MM.1S (cell line): ENCODE results near the gene CRACDL.

ENCODE experiments used
- DNase-seq: peaks from one replicate; pipeline ENCODE4 v3.0.0-alpha.2; 2015
- H2AFZ ChIP-seq: fragments of 300-600 bp; sonication (generic); 2 replicates; pipeline ENCODE4 v1.6.0; 2016; ENCODE audit warnings: antibody characterized with exemption, low read length
- H3F3A ChIP-seq: fragments of 300-600 bp; sonication (generic); 2 replicates; pipeline ENCODE4 v1.6.1; 2016; ENCODE audit warnings: mild to moderate bottlenecking, antibody characterized with exemption, low read length, moderate library complexity, mixed read lengths; ENCODE audit not compliant: insufficient read depth
- H3K27ac ChIP-seq: fragments of 300-600 bp; sonication (generic); 2 replicates; pipeline ENCODE4 v1.5.1; 2016; ENCODE audit warnings: mild to moderate bottlenecking, low read length
- H3K27me3 ChIP-seq: fragments of 300-600 bp; sonication (generic); replicated peaks from 2 replicates; pipeline ENCODE4 v1.6.0; 2016; ENCODE audit warnings: low read length; ENCODE audit not compliant: insufficient read depth
- H3K36me3 ChIP-seq: fragments of 300-600 bp; sonication (generic); replicated peaks from 2 replicates; pipeline ENCODE4 v1.6.1; 2016; ENCODE audit warnings: mild to moderate bottlenecking, low read length, mixed read lengths; ENCODE audit not compliant: insufficient read depth
- H3K4me1 ChIP-seq: fragments of 300-600 bp; sonication (generic); 2 replicates; pipeline ENCODE4 v1.6.1; 2016; ENCODE audit warnings: low read length, mixed read lengths
- H3K4me2 ChIP-seq: fragments of 300-600 bp; sonication (generic); 2 replicates; pipeline ENCODE4 v1.6.0; 2016; ENCODE audit warnings: low read depth, low read length
- H3K4me3 ChIP-seq: fragments of 300-600 bp; sonication (generic); 2 replicates; pipeline ENCODE4 v1.5.1; 2016; ENCODE audit warnings: low read length, mixed read lengths
- H3K79me2 ChIP-seq: fragments of 300-600 bp; sonication (generic); 2 replicates; pipeline ENCODE4 v1.6.1; 2016; ENCODE audit warnings: mixed run types, low read length, mixed read lengths
- H3K9ac ChIP-seq: fragments of 300-600 bp; sonication (generic); 2 replicates; pipeline ENCODE4 v1.6.1; 2016; ENCODE audit warnings: low read length, mixed read lengths
- H3K9me2 ChIP-seq: fragments of 300-600 bp; sonication (generic); replicated peaks from 2 replicates; pipeline ENCODE4 v1.6.1; 2016; ENCODE audit warnings: mild to moderate bottlenecking, low read length, mixed read lengths; ENCODE audit not compliant: insufficient read depth
- H3K9me3 ChIP-seq: fragments of 300-600 bp; sonication (generic); replicated peaks from 2 replicates; pipeline ENCODE4 v1.6.1; 2016; ENCODE audit warnings: mild to moderate bottlenecking, low read length, mixed read lengths; ENCODE audit not compliant: insufficient read depth
- H4K20me1 ChIP-seq: fragments of 300-600 bp; sonication (generic); 2 replicates; pipeline ENCODE4 v1.6.1; 2016; ENCODE audit warnings: mild to moderate bottlenecking, low read length, moderate library complexity, mixed read lengths; ENCODE audit not compliant: insufficient read depth
- EZH2 ChIP-seq: fragments of 300-600 bp; sonication (generic); optimal IDR thresholded peaks from 2 replicates; pipeline ENCODE3; 2017; ENCODE audit warnings: low read depth, mild to moderate bottlenecking, antibody characterized with exemption, low read length, mixed read lengths
- EZH2phosphoT487 ChIP-seq: fragments of 300-600 bp; sonication (generic); IDR thresholded peaks from 2 replicates; pipeline ENCODE4 v1.6.1; 2018; ENCODE audit warnings: antibody characterized with exemption, low read length
- TF ChIP-seq, protein P1 (sequence below): fragments of 300-600 bp; sonication (generic); IDR thresholded peaks from 2 replicates; pipeline ENCODE4 v1.5.1; 2016; ENCODE audit warnings: antibody characterized with exemption, low read length, mixed read lengths

CRACDL gene

DNA sequence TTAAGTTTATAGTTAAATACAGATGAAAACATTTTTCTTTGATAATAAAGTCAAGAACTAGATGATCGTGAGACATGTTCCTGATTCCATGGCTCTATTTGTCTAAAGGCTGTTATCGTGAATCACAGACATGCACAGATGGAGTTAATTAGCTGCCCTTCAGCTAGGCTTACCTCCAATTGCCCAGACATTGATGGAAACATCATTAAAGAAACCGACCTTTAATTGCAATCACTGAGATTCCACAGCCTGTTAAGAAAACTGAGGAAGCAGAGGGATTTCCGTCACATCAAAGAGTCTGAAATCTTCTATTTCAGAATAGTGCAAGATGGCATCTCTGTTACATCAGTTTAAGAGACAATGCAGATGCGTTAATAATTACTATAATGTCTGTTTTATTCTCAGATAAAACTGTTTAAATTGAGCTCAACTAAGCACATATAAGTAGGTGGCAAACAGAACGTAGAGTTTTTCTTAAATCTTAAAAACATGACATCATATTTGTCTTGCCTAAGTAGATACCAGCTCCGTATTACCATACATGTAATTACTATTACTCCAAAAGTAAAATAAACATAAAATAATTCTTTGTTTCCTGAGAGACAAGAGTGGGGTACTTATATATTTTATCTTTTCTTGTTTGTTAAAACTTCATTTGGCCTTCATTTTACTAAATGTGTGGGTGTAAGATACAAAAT is 23.9 kb upstream of the CRACDL start:
- H4K20me1 ChIP-seq = no peaks in the 10 kb centered on the region
- H3F3A ChIP-seq = no peaks in the 10 kb centered on the region
- no peak overlapping the region for H2AFZ ChIP-seq
- H3K4me3 ChIP-seq = no peak overlapping the region
- H3K4me2 ChIP-seq = no peak overlapping the region
- H3K9ac ChIP-seq = no peak overlapping the region
- no peaks in the 10 kb centered on the region for H3K36me3 ChIP-seq
- H3K9me2 ChIP-seq = no peaks in the 10 kb centered on the region
- H3K27me3 ChIP-seq = no peaks in the 10 kb centered on the region
- no peak for DNase-seq
- no peaks in the 10 kb centered on the region for H3K9me3 ChIP-seq
- H3K4me1 ChIP-seq = no peaks in the 10 kb centered on the region
- H3K79me2 ChIP-seq = no peaks in the 10 kb centered on the region
- TF ChIP-seq, protein P1, sequence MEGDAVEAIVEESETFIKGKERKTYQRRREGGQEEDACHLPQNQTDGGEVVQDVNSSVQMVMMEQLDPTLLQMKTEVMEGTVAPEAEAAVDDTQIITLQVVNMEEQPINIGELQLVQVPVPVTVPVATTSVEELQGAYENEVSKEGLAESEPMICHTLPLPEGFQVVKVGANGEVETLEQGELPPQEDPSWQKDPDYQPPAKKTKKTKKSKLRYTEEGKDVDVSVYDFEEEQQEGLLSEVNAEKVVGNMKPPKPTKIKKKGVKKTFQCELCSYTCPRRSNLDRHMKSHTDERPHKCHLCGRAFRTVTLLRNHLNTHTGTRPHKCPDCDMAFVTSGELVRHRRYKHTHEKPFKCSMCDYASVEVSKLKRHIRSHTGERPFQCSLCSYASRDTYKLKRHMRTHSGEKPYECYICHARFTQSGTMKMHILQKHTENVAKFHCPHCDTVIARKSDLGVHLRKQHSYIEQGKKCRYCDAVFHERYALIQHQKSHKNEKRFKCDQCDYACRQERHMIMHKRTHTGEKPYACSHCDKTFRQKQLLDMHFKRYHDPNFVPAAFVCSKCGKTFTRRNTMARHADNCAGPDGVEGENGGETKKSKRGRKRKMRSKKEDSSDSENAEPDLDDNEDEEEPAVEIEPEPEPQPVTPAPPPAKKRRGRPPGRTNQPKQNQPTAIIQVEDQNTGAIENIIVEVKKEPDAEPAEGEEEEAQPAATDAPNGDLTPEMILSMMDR = no peak
- TF ChIP-seq EZH2phosphoT487 = no peak
- no peak for TF ChIP-seq EZH2
- H3K27ac ChIP-seq = no peak overlapping the region

DNA sequence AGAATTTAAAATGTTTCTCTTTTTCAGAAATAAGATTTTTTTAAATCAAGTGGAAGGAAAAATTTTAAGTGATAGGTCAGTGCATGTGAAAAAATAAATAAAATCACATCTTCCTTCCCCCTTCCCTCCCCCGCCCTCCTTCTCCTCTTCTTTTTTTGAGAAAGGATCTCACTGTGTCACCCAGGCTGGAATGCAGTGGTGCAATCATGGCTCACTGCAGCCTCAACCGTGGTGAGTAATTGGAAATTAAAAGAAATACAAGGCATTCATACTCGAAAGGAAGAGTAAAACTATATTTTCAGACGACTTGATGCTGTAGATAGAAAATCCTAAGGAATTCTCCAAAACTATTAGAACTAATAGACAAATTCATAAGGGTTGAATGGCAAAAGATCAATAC is 16.9 kb upstream of the CRACDL start:
- Histone ChIP-seq H3F3A (no peaks in the 10 kb centered on the region), H3K4me1 (no peaks in the 10 kb centered on the region), H3K4me3 (no peak overlapping the region), H4K20me1 (no peaks in the 10 kb centered on the region), H3K36me3 (no peaks in the 10 kb centered on the region), H3K9ac (no peak overlapping the region), H3K9me2 (no peaks in the 10 kb centered on the region), H2AFZ (no peak overlapping the region), H3K4me2 (no peak overlapping the region), H3K27me3 (no peaks in the 10 kb centered on the region), H3K27ac (no peak overlapping the region), H3K79me2 (no peaks in the 10 kb centered on the region), H3K9me3 (no peaks in the 10 kb centered on the region)
- TF ChIP-seq, protein P1 = no peak
- TF ChIP-seq EZH2phosphoT487 (no peak), EZH2 (no peak)
- no peak for DNase-seq

DNA sequence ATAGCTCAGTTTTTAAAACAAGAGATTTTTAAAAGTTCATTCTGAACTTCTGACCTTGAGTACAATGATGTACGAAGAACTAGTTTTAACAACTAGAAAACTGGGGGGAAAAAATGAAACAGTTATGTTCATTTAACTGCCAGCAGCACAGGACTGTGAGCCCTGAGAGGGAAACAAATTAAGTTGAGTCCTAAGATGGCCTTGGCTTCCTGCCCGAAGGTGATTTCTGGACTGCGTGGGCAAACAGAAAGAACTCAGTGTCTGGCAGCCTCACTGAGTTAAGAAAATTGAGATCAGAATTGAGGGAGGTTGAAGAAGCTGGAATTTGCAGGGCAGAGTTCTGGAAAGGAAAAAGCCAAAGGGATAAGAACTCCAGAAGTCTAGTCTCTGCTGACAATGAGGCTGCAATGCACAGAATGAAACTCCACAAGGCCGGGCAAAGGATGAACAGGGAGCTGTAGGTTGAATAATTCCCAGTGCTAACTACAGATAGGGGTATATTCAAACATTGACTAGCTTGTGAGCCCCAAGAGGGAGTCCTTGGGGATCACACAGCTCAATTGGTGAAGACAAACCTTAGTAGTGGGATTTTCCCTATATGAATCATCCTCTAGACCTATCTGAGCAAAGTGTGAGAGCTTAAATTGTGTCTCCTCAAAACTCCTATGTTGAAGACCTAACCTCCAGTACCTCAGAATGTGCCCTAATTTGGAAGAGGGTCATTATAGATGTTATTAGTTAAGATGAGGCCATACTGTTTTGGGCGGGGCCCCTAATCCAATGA is 13.1 kb upstream of the CRACDL start:
- H3K9me2 ChIP-seq = no peaks in the 10 kb centered on the region
- no peaks in the 10 kb centered on the region for H3K27me3 ChIP-seq
- no peak overlapping the region for H3K4me3 ChIP-seq
- no peaks in the 10 kb centered on the region for H3F3A ChIP-seq
- no peak overlapping the region for H3K4me2 ChIP-seq
- H2AFZ ChIP-seq = no peak overlapping the region
- no peak overlapping the region for H3K27ac ChIP-seq
- no peaks in the 10 kb centered on the region for H3K9me3 ChIP-seq
- H4K20me1 ChIP-seq = no peaks in the 10 kb centered on the region
- H3K4me1 ChIP-seq = no peaks in the 10 kb centered on the region
- TF ChIP-seq, protein P1 = no peak
- TF ChIP-seq EZH2 = no peak
- TF ChIP-seq EZH2phosphoT487 = no peak
- H3K9ac ChIP-seq = no peak overlapping the region
- no peaks in the 10 kb centered on the region for H3K36me3 ChIP-seq
- DNase-seq = no peak
- H3K79me2 ChIP-seq = no peaks in the 10 kb centered on the region
